GM21786 (cell line): Measurements from ENCODE around the gene THBS2.
"Not testable (repeated sequence)": the region's sequence is repeated elsewhere in the genome, so short reads cannot be mapped to it uniquely, and the experiment has no call there.

ENCODE experiments used
- ATAC-seq: cut with Tn5 transposase; IDR thresholded peaks from one replicate; pipeline ENCODE4 v1.9.1; 2021; ENCODE audit not compliant: unreplicated experiment

The THBS2 gene

GRCh38 chr6:169233181-169233580 is 20.5 kb downstream of the THBS2 start:
- ATAC-seq = no peak

- no peak for ATAC-seq
Observed at GRCh38 chr6:169232507-169232931, 21.1 kb downstream of the THBS2 start.

GRCh38 chr6:169231790-169232506 is 21.7 kb downstream of the THBS2 start:
- ATAC-seq = no peak

GRCh38 chr6:169230946-169231789 is 22.5 kb downstream of the THBS2 start:
- ATAC-seq = no peak

GRCh38 chr6:169230322-169230665 is 23.4 kb downstream of the THBS2 start:
- no peak for ATAC-seq

GRCh38 chr6:169229615-169230321 is 23.9 kb downstream of the THBS2 start:
- no peak for ATAC-seq

GRCh38 chr6:169227116-169227515 is 26.5 kb downstream of the THBS2 start:
- no peak for ATAC-seq

- no peak for ATAC-seq
Observed at GRCh38 chr6:169225887-169226286, 27.8 kb downstream of the THBS2 start.

GRCh38 chr6:169225131-169225576 is 28.5 kb downstream of the THBS2 start:
- no peak for ATAC-seq

GRCh38 chr6:169224716-169225115 is 28.9 kb downstream of the THBS2 start:
- ATAC-seq = no peak

- ATAC-seq = no peak
Observed at GRCh38 chr6:169224185-169224695, 29.4 kb downstream of the THBS2 start.

GRCh38 chr6:169223006-169223405 is 30.6 kb downstream of the THBS2 start:
- ATAC-seq = no peak

- ATAC-seq = no peak
Observed at GRCh38 chr6:169222126-169222525, 31.5 kb downstream of the THBS2 start.

GRCh38 chr6:169221264-169221663 is 32.4 kb downstream of the THBS2 start:
- no peak for ATAC-seq

GRCh38 chr6:169220068-169220964 is 33.3 kb downstream of the THBS2 start:
- no peak for ATAC-seq

- ATAC-seq = no peak
Observed at GRCh38 chr6:169217972-169218371, 35.7 kb downstream of the THBS2 start.

GRCh38 chr6:169216830-169217229 is 36.8 kb downstream of the THBS2 start:
- no peak for ATAC-seq

GRCh38 chr6:169215201-169215681 is 38.4 kb downstream of the THBS2 start:
- no peak for ATAC-seq

- ATAC-seq = not testable (repeated sequence)
Observed at GRCh38 chr6:169214789-169215188, 38.9 kb downstream of the THBS2 start.

- ATAC-seq = no peak
Observed at GRCh38 chr6:169213814-169214520, 39.7 kb downstream of the THBS2 start.
